Activated CD4-positive, alpha-beta T cell treated with anti-CD3 and anti-CD28 coated beads, Interleukin-2, amount 50 U/mL, for 1 hour (primary cell): ENCODE data around the gene SH3RF1.
"Not testable (repeated sequence)": the region's sequence is repeated elsewhere in the genome, so short reads cannot be mapped to it uniquely, and the experiment has no call there.

ENCODE experiments used
- DNase-seq: peaks from one replicate; pipeline ENCODE4 v3.0.0-alpha.2; 2020

Gene SH3RF1

GRCh38 chr4:169222761-169223160, 48.0 kb downstream of the SH3RF1 start:
- no peak for DNase-seq

GRCh38 chr4:169221662-169222061, 49.1 kb downstream of the SH3RF1 start:
- DNase-seq = no peak

- no peak for DNase-seq
Observed at GRCh38 chr4:169220854-169221411, 49.8 kb downstream of the SH3RF1 start.

- no peak for DNase-seq
Observed at GRCh38 chr4:169220447-169220846, 50.3 kb downstream of the SH3RF1 start.

GRCh38 chr4:169219440-169219839, 51.3 kb downstream of the SH3RF1 start:
- no peak for DNase-seq

GRCh38 chr4:169215656-169216055, 55.1 kb downstream of the SH3RF1 start:
- no peak for DNase-seq

- no peak for DNase-seq
Observed at GRCh38 chr4:169212981-169213380, 57.8 kb downstream of the SH3RF1 start.

- DNase-seq = no peak
Observed at GRCh38 chr4:169210504-169211118, 60.1 kb downstream of the SH3RF1 start.

GRCh38 chr4:169209388-169209883, 61.3 kb downstream of the SH3RF1 start:
- DNase-seq = no peak

GRCh38 chr4:169208516-169208915, 62.2 kb downstream of the SH3RF1 start:
- DNase-seq = no peak

- no peak for DNase-seq
Observed at GRCh38 chr4:169208090-169208455, 62.7 kb downstream of the SH3RF1 start.

- DNase-seq = no peak
Observed at GRCh38 chr4:169207436-169208089, 63.2 kb downstream of the SH3RF1 start.

- no peak for DNase-seq
Observed at GRCh38 chr4:169205744-169206080, 65.0 kb downstream of the SH3RF1 start.

GRCh38 chr4:169205075-169205743, 65.5 kb downstream of the SH3RF1 start:
- DNase-seq = no peak

GRCh38 chr4:169203891-169204290, 66.9 kb downstream of the SH3RF1 start:
- DNase-seq = no peak

GRCh38 chr4:169203278-169203677, 67.5 kb downstream of the SH3RF1 start:
- not testable (repeated sequence) for DNase-seq

GRCh38 chr4:169202878-169203277, 67.9 kb downstream of the SH3RF1 start:
- no peak for DNase-seq

GRCh38 chr4:169202145-169202699, 68.5 kb downstream of the SH3RF1 start:
- no peak for DNase-seq

GRCh38 chr4:169201222-169202144, 69.3 kb downstream of the SH3RF1 start:
- DNase-seq = no peak

GRCh38 chr4:169200361-169201030, 70.3 kb downstream of the SH3RF1 start:
- no peak for DNase-seq

- no peak for DNase-seq
Observed at GRCh38 chr4:169199184-169199583, 71.6 kb downstream of the SH3RF1 start.

GRCh38 chr4:169198167-169198566, 72.6 kb downstream of the SH3RF1 start:
- DNase-seq = no peak
